ENCODE measurements around the gene COX6B1.

DNA sequence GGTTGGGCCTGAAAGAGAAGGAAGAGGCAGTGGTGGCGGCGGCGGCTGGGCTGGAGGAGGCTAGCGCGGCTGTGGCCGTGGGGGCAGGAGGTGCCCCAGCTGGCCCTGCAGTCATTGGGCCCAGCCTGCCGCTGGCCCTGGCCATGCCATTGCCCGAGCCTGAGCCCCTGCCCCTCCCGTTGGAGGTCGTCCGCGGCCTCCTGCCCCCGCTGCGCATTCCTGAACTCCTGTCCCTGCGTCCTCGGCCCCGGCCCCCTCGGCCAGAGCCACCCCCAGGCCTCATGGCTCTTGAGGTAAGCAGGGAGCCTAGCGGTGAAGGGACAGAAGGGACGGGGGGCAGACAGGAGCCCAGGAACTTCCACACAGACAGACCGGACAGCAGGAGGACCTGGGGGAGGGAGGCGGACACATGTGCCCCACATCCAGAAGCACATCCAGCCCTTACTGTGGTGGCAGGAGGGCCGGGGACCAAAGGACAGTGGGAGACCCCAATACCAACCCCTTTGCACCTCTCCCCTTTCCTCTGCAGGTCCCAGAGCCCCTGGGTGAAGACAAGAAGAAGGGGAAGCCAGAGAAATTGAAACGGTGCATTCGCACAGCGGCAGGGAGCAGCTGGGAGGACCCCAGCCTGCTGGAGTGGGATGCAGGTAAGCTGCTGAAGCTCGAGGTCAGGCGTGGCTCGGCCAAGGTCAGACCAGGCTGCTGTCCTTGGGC is 14.2 kb upstream of the COX6B1 start:
- TF ChIP-seq POLR2A (IDR thresholded peaks at IDR 0.05): no peak
- TF ChIP-seq CTCF (IDR thresholded peaks at IDR 0.05): no peak

Measured in suprapubic skin (tissue), 3 donors.